HepG2 (cell line): Measurements from ENCODE around the gene ATP8B1. TPM values are rescaled to one million over a fixed set of nuclear protein-coding genes. Genes with fewer than 3 reads are reported as not detected.
A peak's percentile ranks its signal among the peaks of the same experiment; 100 is the strongest.

ENCODE experiments used
- MAFK ChIP-seq, 2 experiments: IDR thresholded peaks in 1 of 2; conservative IDR thresholded peaks in 1 of 2; 2 replicates each; pipeline ENCODE4 v1.6.1; 2011; ENCODE audit warnings: improper control_type of control experiment in 2 of 2, low read length in 2 of 2
- RCOR2 ChIP-seq: IDR thresholded peaks from 2 replicates; pipeline ENCODE4 v1.6.1; 2016; ENCODE audit warnings: missing biosample characterization, missing genetic modification reagents
- SAP130 ChIP-seq: IDR thresholded peaks from 2 replicates; pipeline ENCODE4 v1.6.1; 2016; ENCODE audit warnings: low read depth
- SOX5 ChIP-seq: IDR thresholded peaks from 2 replicates; pipeline ENCODE4 v1.6.1; 2016; ENCODE audit warnings: borderline replicate concordance
- SOX6 ChIP-seq, 2 experiments: fragments of 450-650 bp in 1 of 2; sonication (generic) in 1 of 2; formaldehyde crosslinking in 1 of 2; IDR thresholded peaks; 2 replicates each; pipeline versions ENCODE4 v1.4.0 to v1.6.1; 2017 to 2020; ENCODE audit warnings: antibody characterized with exemption in 1 of 2, mild to moderate bottlenecking in 1 of 2, missing genetic modification reagents in 1 of 2
- YEATS4 ChIP-seq: sonication (generic); formaldehyde crosslinking; IDR thresholded peaks from 2 replicates; pipeline ENCODE4 v1.4.0; 2020; ENCODE audit warnings: missing genetic modification reagents, borderline replicate concordance
- ZNF18 ChIP-seq: sonication (generic); formaldehyde crosslinking; IDR thresholded peaks from 2 replicates; pipeline ENCODE4 v1.8.0; 2022; ENCODE audit warnings: mild to moderate bottlenecking, missing genetic modification reagents; ENCODE audit not compliant: insufficient replicate concordance
- ZNF343 ChIP-seq: sonication (generic); formaldehyde crosslinking; IDR thresholded peaks from 2 replicates; pipeline ENCODE4 v1.4.0; 2020; ENCODE audit warnings: mild to moderate bottlenecking, missing genetic modification reagents
- ZNF431 ChIP-seq: sonication (generic); formaldehyde crosslinking; IDR thresholded peaks from 2 replicates; pipeline ENCODE4 v1.9.0; 2022; ENCODE audit warnings: missing genetic modification reagents, low read depth, mild to moderate bottlenecking, borderline replicate concordance
- ZNF451 ChIP-seq: sonication (generic); formaldehyde crosslinking; IDR thresholded peaks from 2 replicates; pipeline ENCODE4 v1.5.0; 2020; ENCODE audit warnings: mild to moderate bottlenecking, missing genetic modification reagents
- ZNF720 ChIP-seq: sonication (generic); formaldehyde crosslinking; IDR thresholded peaks from 2 replicates; pipeline ENCODE4 v1.4.0; 2020; ENCODE audit warnings: missing genetic modification reagents
- polyA plus RNA-seq, 8 experiments: library from polyadenylated mRNA; depleted of rRNA in 3 of 8; stranded (reverse) in 7 of 8; unstranded in 1 of 8; fragments of >200 nt; fragmentation: Illumina TruSeq in 4 of 8; extraction: Trizol in 4 of 8; gene quantifications; 2 replicates each; pipeline versions ENCODE4 v1.2.1 to v1.2.3, GENCODE V29; 2011 to 2016; ENCODE audit warnings: low read depth in 4 of 8, missing spikeins in 1 of 8, mixed read lengths in 1 of 8; ENCODE audit not compliant: insufficient read depth in 1 of 8
- total RNA-seq, 5 experiments: library from RNA; depleted of rRNA; stranded (reverse); fragments of >200 nt; fragmentation: Illumina TruSeq; extraction: Trizol; gene quantifications; 2 replicates each; pipeline ENCODE4 v1.2.3, GENCODE V29; 2016; ENCODE audit warnings: low read depth in 1 of 5
- TF ChIP-seq, protein P1 (sequence below): IDR thresholded peaks from 2 replicates; pipeline ENCODE4 v1.4.0; 2020; ENCODE audit warnings: mild to moderate bottlenecking, missing genetic modification reagents
- TF ChIP-seq, protein P2 (sequence below), 2 experiments: fragments of 450-650 bp in 1 of 2; sonication (generic) in 1 of 2; formaldehyde crosslinking in 1 of 2; IDR thresholded peaks; 2 replicates each; pipeline versions ENCODE4 v1.6.1 to v1.8.0; 2016 to 2022; ENCODE audit warnings: antibody characterized with exemption in 1 of 2, mild to moderate bottlenecking in 1 of 2, missing genetic modification reagents in 1 of 2

The ATP8B1 gene
- total and polyA plus RNA-seq, 2 of the 13 experiments (the other 11 are each of a cell fraction or from before 2014, with no cell fraction given): 2.8 to 4.0 TPM

- TF ChIP-seq SOX5: peak; percentile 45; the same call in 1 of the 2 replicates
- no peak for TF ChIP-seq ZNF431
- 0 out of 2 replicates have a peak, but pooled peaks have one; percentile 51 for TF ChIP-seq RCOR2 (CRISPR knock-in tag)
- TF ChIP-seq SAP130 (CRISPR knock-in tag): peak; percentile 50
- no peak for TF ChIP-seq ZNF343 (CRISPR knock-in tag)
- TF ChIP-seq SOX6 (IDR thresholded peaks at IDR 0.05): no peak
- TF ChIP-seq SOX6 (CRISPR knock-in tag; IDR thresholded peaks at IDR 0.05): 0 out of 2 replicates have a peak, but pooled peaks have one; percentile 34
- TF ChIP-seq, protein P1, sequence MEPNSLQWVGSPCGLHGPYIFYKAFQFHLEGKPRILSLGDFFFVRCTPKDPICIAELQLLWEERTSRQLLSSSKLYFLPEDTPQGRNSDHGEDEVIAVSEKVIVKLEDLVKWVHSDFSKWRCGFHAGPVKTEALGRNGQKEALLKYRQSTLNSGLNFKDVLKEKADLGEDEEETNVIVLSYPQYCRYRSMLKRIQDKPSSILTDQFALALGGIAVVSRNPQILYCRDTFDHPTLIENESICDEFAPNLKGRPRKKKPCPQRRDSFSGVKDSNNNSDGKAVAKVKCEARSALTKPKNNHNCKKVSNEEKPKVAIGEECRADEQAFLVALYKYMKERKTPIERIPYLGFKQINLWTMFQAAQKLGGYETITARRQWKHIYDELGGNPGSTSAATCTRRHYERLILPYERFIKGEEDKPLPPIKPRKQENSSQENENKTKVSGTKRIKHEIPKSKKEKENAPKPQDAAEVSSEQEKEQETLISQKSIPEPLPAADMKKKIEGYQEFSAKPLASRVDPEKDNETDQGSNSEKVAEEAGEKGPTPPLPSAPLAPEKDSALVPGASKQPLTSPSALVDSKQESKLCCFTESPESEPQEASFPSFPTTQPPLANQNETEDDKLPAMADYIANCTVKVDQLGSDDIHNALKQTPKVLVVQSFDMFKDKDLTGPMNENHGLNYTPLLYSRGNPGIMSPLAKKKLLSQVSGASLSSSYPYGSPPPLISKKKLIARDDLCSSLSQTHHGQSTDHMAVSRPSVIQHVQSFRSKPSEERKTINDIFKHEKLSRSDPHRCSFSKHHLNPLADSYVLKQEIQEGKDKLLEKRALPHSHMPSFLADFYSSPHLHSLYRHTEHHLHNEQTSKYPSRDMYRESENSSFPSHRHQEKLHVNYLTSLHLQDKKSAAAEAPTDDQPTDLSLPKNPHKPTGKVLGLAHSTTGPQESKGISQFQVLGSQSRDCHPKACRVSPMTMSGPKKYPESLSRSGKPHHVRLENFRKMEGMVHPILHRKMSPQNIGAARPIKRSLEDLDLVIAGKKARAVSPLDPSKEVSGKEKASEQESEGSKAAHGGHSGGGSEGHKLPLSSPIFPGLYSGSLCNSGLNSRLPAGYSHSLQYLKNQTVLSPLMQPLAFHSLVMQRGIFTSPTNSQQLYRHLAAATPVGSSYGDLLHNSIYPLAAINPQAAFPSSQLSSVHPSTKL (CRISPR knock-in tag): peak; percentile 76
- no peak for TF ChIP-seq YEATS4
- TF ChIP-seq ZNF451 (CRISPR knock-in tag): no peak
- TF ChIP-seq, protein P2, sequence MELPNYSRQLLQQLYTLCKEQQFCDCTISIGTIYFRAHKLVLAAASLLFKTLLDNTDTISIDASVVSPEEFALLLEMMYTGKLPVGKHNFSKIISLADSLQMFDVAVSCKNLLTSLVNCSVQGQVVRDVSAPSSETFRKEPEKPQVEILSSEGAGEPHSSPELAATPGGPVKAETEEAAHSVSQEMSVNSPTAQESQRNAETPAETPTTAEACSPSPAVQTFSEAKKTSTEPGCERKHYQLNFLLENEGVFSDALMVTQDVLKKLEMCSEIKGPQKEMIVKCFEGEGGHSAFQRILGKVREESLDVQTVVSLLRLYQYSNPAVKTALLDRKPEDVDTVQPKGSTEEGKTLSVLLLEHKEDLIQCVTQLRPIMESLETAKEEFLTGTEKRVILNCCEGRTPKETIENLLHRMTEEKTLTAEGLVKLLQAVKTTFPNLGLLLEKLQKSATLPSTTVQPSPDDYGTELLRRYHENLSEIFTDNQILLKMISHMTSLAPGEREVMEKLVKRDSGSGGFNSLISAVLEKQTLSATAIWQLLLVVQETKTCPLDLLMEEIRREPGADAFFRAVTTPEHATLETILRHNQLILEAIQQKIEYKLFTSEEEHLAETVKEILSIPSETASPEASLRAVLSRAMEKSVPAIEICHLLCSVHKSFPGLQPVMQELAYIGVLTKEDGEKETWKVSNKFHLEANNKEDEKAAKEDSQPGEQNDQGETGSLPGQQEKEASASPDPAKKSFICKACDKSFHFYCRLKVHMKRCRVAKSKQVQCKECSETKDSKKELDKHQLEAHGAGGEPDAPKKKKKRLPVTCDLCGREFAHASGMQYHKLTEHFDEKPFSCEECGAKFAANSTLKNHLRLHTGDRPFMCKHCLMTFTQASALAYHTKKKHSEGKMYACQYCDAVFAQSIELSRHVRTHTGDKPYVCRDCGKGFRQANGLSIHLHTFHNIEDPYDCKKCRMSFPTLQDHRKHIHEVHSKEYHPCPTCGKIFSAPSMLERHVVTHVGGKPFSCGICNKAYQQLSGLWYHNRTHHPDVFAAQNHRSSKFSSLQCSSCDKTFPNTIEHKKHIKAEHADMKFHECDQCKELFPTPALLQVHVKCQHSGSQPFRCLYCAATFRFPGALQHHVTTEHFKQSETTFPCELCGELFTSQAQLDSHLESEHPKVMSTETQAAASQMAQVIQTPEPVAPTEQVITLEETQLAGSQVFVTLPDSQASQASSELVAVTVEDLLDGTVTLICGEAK (IDR thresholded peaks at IDR 0.05): peak; percentile 54
- TF ChIP-seq, protein P2 (CRISPR knock-in tag; IDR thresholded peaks at IDR 0.05): no peak; the same call in 1 of the 2 replicates
- no peak for TF ChIP-seq ZNF720
- TF ChIP-seq MAFK (conservative IDR thresholded peaks at IDR 0.05 in 1 of 2, IDR thresholded peaks at IDR 0.05 in 1 of 2; ENCODE audit: low read length in 2 of 2): peak; percentile 15 to 45; a peak in 1 of 4 replicates
- no peak for TF ChIP-seq ZNF18 (CRISPR knock-in tag)
These were observed 8.5 kb upstream of the ATP8B1 start (continued) for GRCh38 chr18:57811477-57812125.
